HG03095 (cell line): ENCODE results near the gene ZFPL1.

Experiments
- ATAC-seq: cut with Tn5 transposase; IDR thresholded peaks from one replicate; pipeline ENCODE4 v1.9.1; 2021; ENCODE audit warnings: moderate library complexity; ENCODE audit not compliant: unreplicated experiment

The ZFPL1 gene

DNA sequence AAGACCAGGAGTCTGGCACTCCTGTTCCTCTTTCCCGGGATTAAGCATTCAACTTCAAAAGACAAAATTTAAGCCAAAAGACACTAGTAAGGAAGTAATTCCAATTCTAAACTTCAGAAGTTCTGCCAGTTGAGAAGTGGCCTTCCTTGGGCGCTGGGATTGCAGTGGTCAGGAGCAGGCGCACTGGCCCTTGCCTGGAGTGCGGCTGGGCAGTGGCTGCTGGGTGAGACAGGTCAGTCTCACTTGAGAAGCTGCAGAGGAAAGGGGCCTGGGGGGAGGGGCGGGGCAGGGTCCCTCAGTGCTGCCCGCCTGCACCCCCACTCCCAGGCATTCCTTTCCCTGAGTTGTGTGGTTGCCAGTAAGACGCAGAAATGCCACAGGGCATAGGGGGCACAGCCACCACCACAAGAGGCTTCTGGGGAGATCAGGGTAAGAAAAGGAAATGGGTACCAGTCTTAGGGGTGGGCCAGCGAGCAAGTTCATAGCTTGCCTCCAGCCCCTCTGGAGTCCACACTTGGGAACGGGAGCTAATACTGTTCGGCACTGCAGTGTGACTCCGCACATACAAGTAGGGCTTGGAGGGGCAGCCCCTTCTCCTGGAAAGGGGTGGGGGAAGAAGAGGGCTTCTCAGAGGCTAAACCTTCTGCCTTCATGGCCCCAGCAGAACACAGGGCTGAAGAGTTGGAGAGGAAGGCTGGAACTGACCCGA is 43.6 kb downstream of the ZFPL1 start:
- ATAC-seq: no peak

DNA sequence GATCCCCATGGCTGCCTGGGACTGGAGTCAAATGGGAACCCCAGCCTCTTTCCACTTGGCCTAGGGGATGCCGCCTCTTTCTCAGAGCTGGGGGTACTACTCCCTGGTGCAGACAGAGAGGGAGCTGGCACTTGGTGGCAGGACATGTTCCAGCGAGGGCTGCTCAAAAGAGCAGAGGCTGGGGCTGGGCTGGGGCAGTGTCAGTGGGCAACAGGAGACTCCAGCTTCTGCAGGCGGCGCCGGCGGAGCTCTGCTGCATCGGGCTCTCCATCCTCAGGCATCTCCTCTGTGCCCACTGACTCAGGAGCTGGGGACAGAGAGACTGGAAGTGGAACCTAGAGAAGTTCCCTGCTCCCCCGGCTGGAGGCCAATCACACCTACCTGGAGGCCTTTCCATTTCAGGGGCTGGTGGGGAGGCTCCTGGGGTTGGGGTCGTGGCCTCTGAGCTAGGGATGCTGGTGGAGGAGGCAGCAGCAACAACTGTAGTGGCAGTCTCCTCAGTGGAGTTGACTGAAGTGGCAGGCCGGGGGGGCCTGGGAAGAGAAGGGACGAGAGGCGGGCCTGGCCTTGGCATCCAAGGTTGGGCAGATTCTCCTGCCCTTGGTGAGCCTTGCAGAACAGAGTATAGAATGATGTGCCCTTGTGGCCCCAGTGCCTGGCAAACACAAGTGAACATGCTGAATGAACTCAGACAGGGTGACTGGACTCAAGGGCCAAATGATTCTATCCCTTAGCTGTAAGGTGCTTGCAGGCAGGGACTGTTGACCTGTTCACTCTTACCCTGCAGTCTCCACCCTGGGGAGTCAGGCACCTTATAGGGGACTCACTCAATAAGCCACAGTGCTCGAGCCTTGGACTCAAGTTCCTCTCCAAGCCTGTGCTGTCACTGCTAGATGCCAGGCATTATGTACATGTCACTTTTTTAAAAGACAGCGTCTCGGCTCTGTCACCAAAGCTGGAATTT is 44.4 kb downstream of the ZFPL1 start:
- no peak for ATAC-seq

DNA sequence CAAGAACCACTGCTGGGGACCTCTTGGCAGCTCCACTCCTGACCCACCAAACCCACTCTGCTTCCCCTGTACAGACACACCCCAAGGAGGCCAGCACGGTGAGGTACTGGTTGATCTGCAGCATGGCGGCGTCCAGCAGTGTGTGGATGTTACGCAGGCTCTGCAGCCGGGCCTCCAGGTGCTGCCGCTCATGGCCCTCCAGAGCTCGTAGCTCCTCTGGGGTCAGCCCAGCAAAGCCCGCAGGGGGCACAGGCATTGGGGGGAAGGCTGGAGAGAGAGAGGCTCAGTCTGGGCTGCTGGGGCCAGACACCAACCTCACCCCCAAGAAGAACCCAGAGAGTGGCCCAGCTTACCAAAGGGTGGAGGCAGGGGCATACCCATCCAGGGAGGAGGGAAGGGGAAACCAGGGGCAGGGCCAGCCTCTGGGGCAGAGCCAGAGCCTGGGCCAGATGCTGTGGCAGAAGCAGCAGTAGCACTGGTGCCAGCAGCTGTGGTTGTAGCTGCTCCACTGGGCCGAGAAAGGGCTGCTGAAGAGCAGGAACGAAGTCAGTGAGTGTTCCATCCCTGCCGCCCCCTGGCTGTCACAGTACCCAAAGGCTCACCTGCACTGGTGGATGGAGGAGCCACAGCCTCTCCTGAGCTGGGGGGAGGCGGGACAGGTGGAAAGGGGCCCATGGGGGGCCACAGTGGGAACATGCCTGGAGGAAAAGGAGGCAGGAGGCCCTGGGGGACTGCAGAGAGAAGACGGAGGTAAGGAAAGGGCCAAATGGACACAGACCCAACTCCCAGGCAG is 45.8 kb downstream of the ZFPL1 start:
- no peak for ATAC-seq

DNA sequence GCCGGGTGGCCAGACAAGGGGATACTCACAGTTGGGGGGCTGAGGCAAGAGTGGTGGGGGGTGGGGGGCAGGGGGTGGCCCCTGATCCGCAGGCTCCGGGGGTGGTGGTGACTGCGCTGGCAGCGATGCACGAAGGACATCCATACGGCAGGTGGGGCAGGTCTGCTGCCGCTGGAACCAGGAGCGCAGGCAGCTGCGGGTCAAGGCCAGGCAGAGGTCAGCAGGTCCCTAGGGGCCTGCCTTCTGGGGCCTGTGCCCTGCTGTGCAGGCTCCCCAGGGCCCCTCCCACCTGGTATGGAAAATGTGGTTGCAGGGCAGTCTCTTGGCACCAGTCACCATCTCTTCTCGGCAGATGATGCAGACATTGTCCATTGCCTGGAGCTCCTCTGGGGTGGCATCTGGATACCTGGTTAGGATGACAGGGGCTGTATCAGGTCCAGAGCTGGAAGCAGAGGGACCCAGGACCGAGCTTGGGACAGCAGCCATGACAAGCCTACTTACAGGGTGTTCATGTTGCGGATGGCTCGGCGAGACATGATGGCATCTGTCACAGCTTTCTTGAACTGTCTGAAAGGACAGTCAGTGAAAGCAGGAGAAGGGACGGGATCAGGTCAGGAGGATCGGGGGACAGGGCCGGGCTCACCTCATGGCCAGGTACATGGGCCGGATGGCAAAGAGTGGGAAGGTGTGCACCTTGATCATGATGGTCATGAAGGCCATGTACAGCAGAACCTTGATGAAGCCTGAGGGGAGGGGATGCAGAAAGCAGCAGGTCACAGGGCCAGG is 46.8 kb downstream of the ZFPL1 start:
- no peak for ATAC-seq

DNA sequence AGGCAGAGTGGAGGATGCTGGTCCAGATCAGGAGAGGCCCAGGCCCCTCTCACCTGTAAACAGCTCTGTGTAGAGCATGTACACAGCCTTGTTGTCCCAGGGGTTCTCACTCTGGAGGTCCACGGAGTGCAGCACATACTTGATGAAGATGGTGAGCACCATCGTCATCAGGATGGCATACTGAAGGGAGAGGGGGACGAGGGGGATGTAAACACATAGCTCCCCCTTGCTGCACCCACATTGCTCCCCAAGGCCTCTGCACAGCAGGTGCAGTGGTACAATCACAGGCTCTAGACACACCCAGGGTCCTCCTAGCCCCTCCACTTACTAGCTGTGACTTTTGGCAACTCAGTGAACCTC is 47.4 kb downstream of the ZFPL1 start:
- ATAC-seq: no peak

DNA sequence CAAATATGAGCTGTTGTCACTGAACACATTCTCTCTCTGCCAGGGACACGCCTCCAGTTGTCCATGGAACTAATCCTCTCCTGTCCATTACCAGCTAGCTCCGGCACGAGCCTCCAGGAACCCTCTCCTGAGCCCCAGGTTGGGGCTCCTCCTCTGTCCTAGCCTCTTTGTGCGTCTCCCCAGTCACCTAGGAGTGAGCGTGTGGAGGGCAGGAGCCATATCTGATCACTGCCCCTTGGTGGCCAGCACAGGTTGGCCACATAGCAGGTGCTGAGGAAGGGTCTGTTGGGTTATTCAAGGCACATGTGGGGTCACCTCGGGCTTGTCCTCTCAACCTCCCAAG is 47.8 kb downstream of the ZFPL1 start:
- ATAC-seq: no peak

DNA sequence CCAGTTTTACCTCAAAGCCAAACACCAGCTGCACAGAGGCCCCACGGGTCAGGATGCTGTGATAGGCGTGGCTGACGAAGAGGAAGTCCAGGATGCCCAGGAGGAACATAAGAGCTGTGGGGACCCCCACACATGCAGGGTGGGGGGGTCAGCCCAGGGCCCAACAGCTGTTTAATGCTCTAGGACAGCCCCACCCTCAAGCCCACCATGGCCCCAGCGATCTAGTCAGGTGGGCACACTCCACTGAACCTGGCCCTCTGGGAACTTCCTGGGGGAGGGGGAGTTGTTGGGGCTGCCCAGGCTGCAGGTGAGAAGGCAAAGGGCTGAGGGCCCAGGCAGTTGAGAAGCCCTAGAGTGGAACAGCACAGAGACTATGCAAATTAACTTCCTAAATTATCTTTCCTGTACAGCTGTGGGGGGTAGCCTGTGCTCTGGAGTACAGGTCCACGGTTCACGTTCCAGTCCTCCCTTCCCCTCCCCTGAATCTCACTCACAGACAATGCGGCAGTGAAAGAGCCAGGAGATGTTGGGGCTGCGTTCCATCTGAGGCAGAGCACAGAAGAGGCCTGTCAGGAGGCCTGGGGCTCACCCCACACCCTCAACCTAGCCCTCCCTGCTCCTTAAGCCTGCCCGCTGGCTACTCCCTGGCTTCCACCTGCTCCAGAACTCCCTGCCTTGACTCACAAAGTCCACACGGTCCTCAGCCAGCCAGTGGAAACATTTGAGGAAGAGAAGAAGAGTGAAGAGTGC is 48.4 kb downstream of the ZFPL1 start:
- ATAC-seq: peak; percentile 40

DNA sequence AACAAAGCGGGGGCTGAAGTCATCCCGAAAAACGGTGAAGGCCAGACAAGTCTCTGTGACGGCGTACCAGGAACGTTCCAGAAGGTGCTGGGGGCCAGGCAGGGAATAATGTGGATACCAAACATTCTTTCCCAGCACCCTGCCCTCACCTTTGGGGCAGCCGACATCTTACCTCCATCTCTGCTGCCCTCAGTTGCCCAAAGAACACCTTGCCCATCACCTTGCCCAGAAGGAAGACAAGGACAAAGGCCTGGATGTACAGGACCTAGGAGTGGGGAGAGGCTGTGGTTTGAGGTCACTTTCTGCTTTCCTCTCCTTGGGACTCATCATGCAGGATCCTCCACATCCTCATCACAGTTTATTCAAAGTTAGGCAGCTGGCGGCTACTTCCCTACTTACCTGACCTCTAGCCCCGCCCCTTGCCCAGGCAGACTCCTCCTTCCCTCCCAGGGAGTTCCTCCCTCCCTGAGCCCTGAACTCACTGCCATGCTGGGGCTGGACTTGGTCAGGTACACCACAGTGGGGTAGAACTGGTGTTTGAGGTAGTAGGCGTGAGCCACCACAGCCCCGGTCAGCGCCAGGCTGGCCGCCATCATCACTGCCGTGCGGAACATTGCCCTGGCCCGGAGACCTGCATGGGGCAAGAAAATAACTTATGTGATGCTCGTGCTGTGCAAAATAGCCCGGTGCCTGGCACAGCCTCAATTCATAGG is 49.1 kb downstream of the ZFPL1 start:
- ATAC-seq: no peak

DNA sequence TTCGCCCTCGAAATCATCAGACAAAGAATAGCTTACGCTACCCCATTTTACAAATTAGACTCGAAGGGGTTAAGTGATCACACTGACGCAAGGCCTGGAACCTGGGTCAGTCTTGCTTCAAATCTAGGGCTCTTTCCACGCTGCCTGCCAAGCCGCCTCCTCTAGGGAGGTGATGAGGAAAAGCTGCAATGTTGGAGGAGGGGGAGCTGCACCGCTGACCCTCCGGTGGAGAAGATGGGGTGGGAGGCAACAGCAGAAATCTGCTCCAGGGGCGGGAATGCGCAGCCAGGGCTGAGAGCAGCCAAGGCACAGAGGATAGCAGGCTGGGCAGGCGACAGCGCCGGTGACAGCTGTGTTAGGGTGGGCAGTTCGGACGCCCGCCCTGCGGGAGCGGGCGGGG is 49.7 kb downstream of the ZFPL1 start:
- no peak for ATAC-seq

DNA sequence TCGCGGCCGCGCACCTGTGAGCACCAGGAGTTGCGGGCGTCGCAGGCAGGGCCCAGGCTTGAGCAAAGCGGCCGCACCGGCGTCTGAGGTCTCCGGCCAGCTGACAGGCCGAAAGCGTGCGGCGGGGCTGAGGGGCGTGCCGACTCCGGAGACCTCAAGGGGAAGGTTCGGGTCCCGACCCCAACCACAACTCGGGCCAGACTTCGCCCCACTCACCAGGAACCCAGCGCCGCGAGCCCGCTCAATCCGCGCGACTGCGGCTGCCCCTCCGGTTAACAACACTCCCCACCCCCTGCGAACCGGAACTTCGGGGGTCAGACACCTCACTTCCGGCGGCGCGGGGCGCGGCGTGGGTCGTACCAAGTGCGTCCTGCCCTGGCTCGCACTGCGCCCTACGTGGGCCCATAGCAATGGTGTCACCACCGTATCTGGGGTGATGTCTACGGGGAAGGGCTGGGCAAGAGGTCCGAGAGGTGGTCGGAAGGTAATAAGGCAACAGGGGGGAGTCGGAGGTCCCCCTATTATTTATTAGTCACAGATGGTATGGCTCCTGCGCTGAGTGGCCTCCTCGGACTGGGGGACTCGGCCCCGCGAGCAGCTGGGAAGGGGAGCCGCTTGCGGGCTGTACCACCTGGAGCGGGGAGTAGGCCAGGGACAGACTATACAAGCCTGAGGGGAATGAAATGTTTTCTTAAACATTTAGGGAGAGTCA is 50.4 kb downstream of the ZFPL1 start, which contains the start of gene SYVN1:
Gene SYVN1 (minus strand): TSS at position 280 of the 712 bp plus-strand sequence. CDS start 918 bp downstream, outside the sequence.
- peak; percentile 35 for ATAC-seq

DNA sequence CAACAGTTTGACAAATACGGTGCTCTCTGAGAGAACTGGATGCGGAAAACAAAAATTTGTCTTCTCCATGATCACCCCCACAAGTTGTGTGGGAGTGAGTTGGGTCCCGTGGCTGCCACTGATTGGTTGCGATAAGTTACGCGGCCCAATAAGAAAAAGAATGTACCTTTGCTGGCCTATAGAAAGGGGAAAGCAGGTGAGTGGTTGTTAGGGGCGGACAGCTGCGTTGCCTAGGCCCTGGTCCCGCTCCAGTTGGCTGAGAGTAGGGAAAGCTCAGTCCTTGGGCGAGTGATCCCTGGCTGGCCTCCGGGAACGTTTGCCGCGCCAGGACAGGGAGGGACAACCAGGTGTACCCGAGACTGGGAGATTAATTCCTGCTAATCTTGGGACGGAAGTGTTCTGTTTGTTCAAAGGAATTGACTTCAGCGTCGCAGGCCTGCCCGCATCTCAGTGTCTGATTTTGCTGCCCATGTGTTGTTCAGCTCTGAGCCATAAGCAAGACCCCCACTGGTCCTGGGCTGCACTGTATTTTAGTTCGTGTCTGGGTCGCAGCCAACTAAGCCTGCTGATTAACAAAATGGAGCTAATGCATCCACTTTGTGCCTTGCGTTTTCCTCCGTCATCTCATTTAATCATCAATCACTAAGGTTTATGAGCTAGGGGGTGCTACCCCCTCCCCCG is 51.1 kb downstream of the ZFPL1 start:
- ATAC-seq: peak; percentile 58

DNA sequence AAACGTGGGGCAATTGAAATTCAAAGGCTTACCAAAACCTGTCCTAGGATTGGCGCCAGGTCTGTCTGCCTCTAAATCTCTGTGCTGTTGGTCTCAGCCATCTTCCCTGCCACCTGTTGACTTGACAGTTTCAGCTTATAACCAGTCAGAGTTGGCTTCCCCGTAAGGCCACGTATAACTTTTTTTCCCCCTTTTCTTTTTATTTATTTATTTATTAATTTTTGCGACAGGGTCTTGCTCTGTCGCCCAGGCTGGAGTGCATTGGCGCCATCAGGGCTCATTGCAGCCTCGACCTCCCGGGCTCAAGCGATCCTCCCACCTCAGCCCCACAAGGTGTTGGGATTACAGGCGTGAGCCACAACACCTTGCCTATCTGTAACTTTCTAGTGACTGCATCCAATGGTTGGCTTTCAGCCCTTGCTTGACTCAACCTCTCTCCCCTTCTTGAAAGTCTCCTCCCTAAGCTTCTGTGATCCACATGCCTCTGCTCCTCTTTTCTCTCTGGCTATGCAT is 51.7 kb downstream of the ZFPL1 start:
- no peak for ATAC-seq

DNA sequence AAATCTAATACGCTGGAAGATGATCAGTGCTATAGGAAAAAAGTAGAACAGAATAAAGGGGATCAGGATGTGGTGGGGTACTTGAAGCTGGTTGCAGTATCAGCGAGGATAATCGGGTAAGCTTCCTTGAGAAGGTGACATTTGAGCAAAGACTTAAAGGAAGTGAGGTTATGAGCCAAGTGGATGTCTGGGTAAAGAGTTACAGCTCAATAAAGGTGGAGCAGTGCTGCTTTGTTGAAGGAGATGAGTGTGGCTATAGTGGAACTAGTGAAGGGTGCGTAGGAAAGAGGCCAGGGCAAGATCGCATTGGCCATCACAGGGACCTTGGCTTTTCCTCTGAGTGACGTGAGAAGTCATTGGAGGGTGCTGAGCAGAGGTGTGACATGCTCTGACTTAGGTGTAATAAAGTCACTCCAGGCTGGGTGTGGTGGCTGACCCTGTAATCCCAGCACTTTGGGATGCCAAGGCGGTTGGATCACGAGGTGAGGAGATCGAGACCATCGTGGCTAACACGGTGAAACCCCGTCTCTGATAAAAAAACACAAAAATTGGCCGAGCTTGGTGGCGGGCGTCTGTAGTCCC is 52.6 kb downstream of the ZFPL1 start:
- ATAC-seq: no peak
